Calu3 (cell line): Measurements from ENCODE around the gene IFT88. TPM values are rescaled to one million over a fixed set of nuclear protein-coding genes. Genes with fewer than 3 reads are reported as not detected.

Experiments
- BruUV-seq: library from RNA; stranded (reverse); fragments of 400-500 nt; replicated peaks from 2 replicates; lab custom pipeline; 2021; lab: Mats Ljungman, UMichigan
- CTCF ChIA-PET: fragments of 300-600 bp; sonication (Branson Sonifier 250); formaldehyde crosslinking; loops from one replicate; lab custom pipeline; 2022; ENCODE audit warnings: antibody characterized with exemption; lab: Charles Lee
- DNase-seq: peaks from one replicate; pipeline ENCODE4 v3.0.0; 2022
- H3K27ac Mint-ChIP-seq: one replicate; pipeline ENCODE4 v1.8.0; 2022; ENCODE audit warnings: mixed read lengths; ENCODE audit not compliant: unreplicated experiment
- H3K27me3 Mint-ChIP-seq: one replicate; pipeline ENCODE4 v1.8.0; 2022; ENCODE audit warnings: mixed read lengths; ENCODE audit not compliant: unreplicated experiment
- H3K36me3 Mint-ChIP-seq: one replicate; pipeline ENCODE4 v1.8.0; 2022; ENCODE audit warnings: mild to moderate bottlenecking, moderate library complexity, mixed read lengths; ENCODE audit not compliant: insufficient read depth, unreplicated experiment
- H3K4me1 Mint-ChIP-seq: one replicate; pipeline ENCODE4 v1.8.0; 2022; ENCODE audit warnings: mild to moderate bottlenecking, low read depth, mixed read lengths; ENCODE audit not compliant: unreplicated experiment
- H3K4me3 Mint-ChIP-seq: one replicate; pipeline ENCODE4 v1.8.0; 2022; ENCODE audit warnings: mild to moderate bottlenecking, low read depth, moderate library complexity, mixed read lengths; ENCODE audit not compliant: unreplicated experiment
- H3K9me3 Mint-ChIP-seq: one replicate; pipeline ENCODE4 v1.8.0; 2022; ENCODE audit warnings: low read depth, mixed read lengths; ENCODE audit not compliant: unreplicated experiment
- CTCF ChIP-seq: fragments of 200-600 bp; IDR thresholded peaks from one replicate; pipeline ENCODE4 v1.8.0; 2022; ENCODE audit warnings: antibody characterized with exemption; ENCODE audit not compliant: unreplicated experiment
- intact Hi-C: fragments of 100-400 bp; cut with micrococcal nuclease; formaldehyde crosslinking; loops from one replicate; pipeline ENCODE4 v1.10.0; 2022; ENCODE audit not compliant: unreplicated experiment
- total RNA-seq: library from RNA; stranded (reverse); gene quantifications from 2 replicates; pipeline ENCODE4 v1.2.3, GENCODE V29; 2022

The IFT88 gene
- total RNA-seq, 1 experiment from 2014 or later, result 13.6 TPM

- no peak overlapping the region for H3K27ac Mint-ChIP-seq
- H3K27me3 Mint-ChIP-seq, result no peaks in the 10 kb centered on the region
- no peaks in the 10 kb centered on the region for H3K4me1 Mint-ChIP-seq
- no peaks in the 10 kb centered on the region for H3K9me3 Mint-ChIP-seq
- no peak for TF ChIP-seq CTCF
- intact Hi-C loops, result no loop called here
- no peak overlapping the region for H3K4me3 Mint-ChIP-seq
- BruUV-seq, result no TSS peak
- no peaks in the 10 kb centered on the region for H3K36me3 Mint-ChIP-seq
- CTCF ChIA-PET, result no interaction called here
- no peak for DNase-seq
Observed at GRCh38 chr13:20689291-20689690, 122.3 kb downstream of the IFT88 start.

- BruUV-seq, result no TSS peak
- CTCF ChIA-PET, result no interaction called here
- intact Hi-C loops, result no loop called here
Observed at GRCh38 chr13:20691616-20692015, 124.7 kb downstream of the IFT88 start.

GRCh38 chr13:20696073-20696472 is 129.1 kb downstream of the IFT88 start:
- intact Hi-C loops, result no loop called here
- TF ChIP-seq CTCF, result no peak
- CTCF ChIA-PET, result no interaction called here
- no TSS peak for BruUV-seq
- Mint-ChIP-seq H3K9me3 (no peaks in the 10 kb centered on the region), H3K36me3 (no peaks in the 10 kb centered on the region), H3K27ac (no peak overlapping the region), H3K27me3 (no peaks in the 10 kb centered on the region), H3K4me3 (no peak overlapping the region), H3K4me1 (peaks cover 8% of the 10 kb centered on the region)
- no peak for DNase-seq

More at GRCh38 chr13:20691616-20692015, 124.7 kb downstream of the IFT88 start:
- no peak for TF ChIP-seq CTCF
- H3K27me3 Mint-ChIP-seq, result no peaks in the 10 kb centered on the region
- no peak overlapping the region for H3K4me3 Mint-ChIP-seq
- no peaks in the 10 kb centered on the region for H3K36me3 Mint-ChIP-seq
- no peaks in the 10 kb centered on the region for H3K4me1 Mint-ChIP-seq
- DNase-seq, result no peak
- H3K9me3 Mint-ChIP-seq, result no peaks in the 10 kb centered on the region
- no peak overlapping the region for H3K27ac Mint-ChIP-seq

GRCh38 chr13:20699715-20700114 is 132.8 kb downstream of the IFT88 start:
- Mint-ChIP-seq H3K4me1 (peaks cover 8% of the 10 kb centered on the region), H3K9me3 (no peaks in the 10 kb centered on the region), H3K36me3 (peaks cover 14% of the 10 kb centered on the region), H3K27me3 (no peaks in the 10 kb centered on the region), H3K27ac (no peak overlapping the region), H3K4me3 (no peak overlapping the region)
- no TSS peak for BruUV-seq
- intact Hi-C loops, result no loop called here
- no peak for DNase-seq
- no peak for TF ChIP-seq CTCF
- CTCF ChIA-PET, result no interaction called here
